GM19351 (cell line): ENCODE data around the gene CFAP20DC.
"Not testable (repeated sequence)": the region's sequence is repeated elsewhere in the genome, so short reads cannot be mapped to it uniquely, and the experiment has no call there.

ENCODE experiments used
- ATAC-seq: cut with Tn5 transposase; IDR thresholded peaks from one replicate; pipeline ENCODE4 v1.9.1; 2021; ENCODE audit warnings: mild to moderate bottlenecking, moderate library complexity; ENCODE audit not compliant: unreplicated experiment

CFAP20DC gene

DNA sequence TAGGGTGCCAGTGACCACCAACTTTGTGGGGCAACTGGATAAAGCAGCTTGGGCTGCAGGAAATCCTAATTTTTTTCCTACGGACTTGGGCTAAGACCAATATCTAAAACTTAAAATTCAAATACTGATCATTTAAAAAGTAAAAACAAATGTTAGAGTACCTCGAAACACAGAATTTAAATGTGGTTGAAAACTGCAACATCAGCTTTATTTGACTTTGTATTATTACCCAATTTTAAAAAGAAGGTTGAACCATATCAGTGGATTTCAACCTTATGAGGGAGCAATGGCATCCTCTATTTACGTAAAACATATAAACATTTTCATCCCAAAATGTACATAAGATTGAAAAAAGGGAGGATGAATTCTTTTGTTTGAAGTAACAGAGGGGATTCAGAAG lies 26.2 kb downstream of the CFAP20DC start:
- ATAC-seq = no peak

DNA sequence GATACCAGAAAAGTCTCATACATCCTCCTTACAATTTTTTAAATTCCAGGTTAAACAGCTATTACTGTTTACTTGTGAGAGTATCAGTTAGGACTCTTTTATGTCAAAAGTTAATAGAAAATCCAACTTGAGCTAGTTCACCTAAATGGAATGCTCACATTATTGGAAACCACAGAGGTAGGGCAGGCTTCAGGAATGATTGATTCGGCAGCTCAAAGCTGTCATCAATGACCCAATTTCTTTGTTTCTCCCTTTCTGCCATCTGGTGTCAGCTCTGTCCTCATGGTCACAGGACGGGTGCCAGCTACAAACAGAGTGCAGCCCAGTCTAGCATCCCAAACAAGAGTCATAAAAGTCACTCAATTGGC lies 32.2 kb downstream of the CFAP20DC start:
- ATAC-seq = no peak

DNA sequence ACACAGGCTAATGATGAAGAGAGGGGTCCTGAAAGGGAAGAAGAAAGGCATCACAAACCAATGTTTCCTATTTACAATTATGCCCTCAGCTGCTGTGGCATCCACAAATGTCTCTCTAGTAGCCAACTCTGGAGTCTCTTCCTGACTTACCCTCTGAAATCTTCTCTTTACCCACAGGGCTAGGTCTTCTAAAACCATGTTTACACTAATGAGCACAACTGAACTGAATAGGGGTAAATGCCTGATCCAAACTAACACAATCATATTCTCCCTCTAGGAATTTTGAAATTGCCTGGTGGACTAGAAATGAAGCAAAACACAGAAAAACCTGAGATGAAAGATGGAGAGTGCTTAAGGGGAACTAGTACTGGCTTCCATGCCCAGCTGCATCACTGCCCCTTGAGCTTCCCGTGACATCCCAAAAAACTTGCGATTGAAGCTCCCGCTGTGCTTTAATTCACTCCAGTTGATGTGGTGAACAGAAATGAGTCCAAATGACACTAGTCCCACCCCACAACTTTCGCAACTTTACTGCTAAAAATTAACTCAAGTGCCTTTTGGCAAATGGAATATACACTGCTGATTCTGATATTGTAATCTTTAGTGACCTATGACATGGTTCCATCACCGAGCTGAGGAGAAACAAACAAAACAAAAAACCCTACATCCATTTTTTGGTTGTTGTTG lies 32.8 kb downstream of the CFAP20DC start:
- no peak for ATAC-seq

DNA sequence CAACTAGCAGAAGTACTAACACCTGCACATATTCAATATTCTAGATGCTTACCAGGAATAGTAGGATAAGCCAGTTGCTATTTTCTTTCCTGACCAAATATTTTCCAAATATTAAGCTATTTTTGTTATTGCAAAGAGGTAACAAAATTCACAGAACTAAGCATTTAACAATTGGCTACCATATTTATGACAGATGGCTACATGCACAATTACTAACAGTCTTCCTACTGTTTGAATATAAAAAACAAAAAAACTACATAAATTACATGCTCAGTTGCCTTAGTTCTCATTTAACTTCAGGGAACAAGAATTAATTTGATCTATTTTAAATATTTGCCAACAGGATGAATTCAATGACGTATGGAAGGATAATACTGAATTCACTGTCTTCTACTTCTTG lies 36.2 kb downstream of the CFAP20DC start:
- no peak for ATAC-seq

DNA sequence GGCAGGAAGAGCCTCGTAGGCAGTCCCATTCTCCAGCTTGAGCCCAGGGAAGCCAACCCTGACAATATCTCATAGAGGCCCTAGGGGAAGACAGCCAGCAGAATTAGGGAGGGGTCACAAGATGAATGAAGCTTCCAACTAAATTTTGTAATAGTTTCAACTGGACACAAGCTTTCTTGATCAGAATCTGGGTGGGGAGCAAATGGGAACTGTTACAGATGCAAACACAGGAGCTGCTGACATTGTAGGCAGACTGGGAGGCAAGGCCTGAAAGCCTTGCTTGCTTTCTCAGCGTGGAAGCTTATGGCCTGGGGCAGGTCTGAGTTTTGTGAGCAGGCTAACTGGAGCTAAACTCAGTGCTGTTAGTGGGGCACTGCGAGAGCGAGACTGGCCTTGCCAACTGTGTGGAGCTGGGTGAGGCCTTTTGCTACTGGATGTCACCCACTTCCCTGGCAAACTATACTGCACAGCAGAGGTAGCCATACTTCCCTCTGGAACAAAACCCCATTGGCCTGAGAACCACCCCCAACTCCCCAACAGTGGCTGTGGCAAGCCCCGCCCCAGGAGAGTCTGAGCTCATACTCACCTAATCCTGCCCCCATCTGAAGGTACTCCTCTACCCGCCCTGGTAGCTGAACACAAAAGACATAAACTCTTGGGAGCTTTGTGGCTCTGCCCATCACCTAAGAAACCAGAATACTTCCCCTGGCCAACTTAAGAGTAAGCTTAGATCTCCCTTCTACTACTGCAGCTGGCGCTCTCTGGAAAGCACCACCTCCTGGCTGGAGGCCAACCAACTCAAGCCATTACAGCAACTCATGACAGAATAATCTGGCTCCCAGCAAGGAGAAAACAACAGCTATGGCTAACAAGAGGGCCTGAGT lies 42.9 kb downstream of the CFAP20DC start:
- no peak for ATAC-seq

DNA sequence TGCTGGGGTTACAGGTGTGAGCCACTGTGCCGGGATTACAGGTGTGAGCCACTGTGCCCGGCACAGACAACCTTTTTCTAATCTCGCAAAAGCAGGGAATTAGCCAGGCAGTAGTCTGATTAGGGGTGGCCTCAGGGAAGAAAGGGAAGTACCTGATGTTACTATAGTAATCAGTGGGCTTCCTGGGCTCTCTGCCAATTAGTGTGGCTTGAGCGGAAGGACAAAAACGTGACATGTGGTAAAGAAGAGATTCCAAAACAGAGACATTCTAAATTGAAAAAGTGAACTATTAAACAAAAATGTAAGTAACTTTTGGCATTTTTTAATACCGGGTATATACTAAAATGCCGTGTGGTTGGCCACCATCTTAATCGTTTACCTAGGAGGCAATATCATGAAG lies 48.1 kb downstream of the CFAP20DC start:
- no peak for ATAC-seq

DNA sequence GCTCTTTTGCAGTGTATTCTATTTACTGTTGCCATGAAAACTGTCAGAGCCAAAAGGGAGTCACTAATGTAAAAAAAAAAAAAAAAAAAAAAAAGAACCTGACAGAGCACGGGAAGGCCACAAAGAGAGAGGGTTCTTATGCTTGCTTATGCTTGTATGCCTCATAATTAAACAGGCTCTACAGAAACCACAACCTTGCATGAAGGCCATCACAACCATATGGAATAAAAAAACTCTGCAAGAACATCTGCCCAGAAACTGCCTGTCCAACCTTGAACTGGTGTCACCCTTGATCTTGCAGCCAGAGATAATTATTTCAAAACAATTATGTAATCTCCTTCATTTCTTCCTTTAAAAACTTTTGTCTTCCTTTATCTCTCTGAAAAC lies 50.1 kb downstream of the CFAP20DC start:
- no peak for ATAC-seq

DNA sequence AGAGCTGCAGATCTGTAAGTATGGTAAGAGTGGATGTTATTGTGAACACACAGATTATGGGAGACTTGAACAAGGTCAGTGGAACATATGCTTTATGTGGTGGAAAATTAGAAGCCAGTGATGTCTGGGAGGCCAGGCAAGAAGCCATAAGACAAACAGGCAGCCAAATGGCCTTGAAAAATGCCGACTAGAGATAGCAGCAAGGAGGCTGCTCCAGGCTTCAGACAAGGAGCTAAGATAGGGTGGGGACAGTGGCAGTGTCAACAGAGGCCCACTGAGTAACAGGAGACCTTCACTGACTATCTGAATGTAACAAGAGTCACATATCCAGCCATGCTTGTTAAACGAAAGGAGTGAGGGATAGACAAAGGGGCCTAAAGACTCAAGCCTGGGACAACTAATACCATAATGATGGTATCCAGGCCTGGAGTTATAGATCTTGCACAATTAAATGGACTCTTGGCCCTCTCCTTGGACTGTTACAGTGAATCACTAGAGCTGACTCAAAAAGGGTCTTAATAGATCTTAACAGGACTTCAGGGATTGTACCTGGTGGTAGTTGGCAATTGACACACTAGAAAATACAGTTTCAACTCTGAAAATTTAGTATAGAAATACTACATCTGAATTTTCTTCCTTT lies 50.6 kb downstream of the CFAP20DC start:
- ATAC-seq = no peak

DNA sequence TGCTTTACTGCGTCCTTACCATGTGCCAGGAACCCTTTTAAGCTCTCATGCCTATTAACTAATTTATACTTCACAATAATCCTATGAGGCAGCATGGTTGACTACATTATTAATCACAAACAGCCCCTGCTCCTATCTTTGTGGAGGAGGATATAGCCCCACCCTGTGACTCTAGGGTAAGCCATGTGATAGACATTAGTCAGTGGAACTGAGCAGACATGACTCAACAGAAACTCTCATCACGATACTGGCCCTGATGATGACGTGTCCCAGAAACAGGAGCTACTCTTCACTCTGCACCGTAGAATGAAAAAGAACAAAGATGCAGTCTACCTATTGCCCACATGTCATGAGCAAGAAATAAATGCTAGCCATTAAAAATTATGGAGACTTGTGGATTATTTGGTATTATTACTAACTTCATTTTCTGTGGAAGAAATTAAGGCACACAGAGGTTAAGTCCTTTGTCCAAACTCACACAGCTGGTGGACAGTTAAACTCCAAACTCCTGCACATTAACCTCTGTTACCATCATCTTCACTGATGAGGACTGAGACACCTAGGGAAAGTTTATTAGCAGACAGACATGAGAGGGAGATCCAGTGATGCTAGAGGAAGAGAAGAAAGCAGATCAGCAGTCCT lies 51.2 kb downstream of the CFAP20DC start:
- ATAC-seq = peak; percentile 83

DNA sequence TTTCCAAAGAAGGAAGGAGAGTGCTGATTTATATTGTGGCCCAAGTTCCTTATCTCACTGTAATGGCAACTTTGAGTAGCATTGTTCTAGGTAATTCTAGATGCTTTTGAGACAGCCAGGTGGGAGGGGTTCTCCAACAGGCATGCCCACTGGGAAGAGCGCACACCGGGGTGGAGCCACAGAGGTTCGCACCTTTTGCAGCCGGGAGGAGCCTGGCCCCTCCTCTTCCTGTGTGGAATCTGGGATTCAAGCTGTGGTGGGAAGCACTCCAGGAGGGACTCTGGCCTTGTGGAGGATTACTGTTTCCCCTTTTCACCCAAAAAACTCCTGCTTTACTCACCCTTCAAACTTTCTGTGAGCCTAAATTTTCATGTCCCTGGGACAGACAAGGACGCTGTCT lies 53.1 kb downstream of the CFAP20DC start:
- no peak for ATAC-seq

DNA sequence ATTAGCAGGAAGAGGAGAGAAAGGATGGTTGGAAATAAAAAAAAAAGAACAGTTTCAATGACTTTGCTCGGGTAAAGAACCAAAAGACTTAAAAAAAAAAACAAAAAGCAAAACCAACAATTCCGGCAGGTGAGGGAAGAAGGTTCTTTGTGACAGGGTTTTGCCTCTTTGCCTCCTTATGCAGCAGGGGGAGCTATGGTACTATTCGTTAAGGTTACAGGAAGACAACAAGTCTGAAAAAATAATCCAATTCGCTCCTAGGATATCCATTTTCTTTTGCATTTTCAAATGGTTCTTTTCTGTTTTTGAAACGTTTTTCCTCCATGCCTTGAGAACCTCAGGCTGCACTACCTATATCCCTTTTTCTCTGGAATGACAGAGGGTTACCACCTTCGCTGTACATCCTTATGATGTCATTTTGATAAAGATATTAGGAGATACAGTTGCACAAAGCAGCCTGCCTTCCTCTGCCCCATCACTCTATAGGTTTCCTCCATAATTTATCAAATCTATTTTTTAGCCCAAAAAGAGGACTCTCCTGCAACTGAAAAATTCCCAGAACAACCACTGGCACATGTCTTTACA lies 55.0 kb downstream of the CFAP20DC start:
- ATAC-seq = no peak

DNA sequence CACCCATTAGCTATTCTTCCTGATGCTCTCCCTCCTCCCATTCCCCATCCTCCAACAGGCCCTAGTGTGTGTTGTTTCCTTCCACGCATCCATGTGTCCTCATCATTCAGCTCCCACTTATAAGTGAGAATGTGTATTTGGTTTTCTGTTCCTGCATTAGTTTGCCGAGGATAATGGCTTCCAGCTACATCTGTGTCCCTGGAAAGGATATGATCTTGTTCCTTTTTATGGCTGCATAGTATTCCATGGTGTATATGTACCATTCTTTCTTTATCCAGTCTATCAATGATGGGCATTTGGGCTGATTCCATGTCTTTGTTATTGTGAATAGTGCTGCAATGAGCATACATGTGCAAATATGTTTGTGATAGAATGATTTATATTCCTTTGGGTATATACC lies 56.3 kb downstream of the CFAP20DC start:
- no peak for ATAC-seq

DNA sequence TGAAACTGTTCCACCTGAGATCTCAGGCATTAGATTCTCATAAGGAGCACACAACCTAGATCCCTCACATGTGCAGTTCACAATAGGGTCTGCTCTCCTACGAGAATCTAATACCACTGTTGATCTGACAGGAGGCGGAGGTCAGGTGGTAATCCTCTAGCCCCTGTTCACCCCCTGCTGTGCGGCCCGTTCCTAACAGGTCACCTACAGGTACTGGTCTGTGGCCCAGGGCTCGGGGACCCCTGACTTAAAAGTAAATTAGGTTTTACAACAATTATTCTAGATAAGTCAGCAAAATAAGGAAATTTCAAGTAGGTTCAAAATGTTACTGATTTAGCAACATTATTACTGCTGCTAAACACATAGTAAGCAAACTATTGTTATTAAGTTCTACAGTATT lies 58.2 kb downstream of the CFAP20DC start:
- ATAC-seq = no peak

DNA sequence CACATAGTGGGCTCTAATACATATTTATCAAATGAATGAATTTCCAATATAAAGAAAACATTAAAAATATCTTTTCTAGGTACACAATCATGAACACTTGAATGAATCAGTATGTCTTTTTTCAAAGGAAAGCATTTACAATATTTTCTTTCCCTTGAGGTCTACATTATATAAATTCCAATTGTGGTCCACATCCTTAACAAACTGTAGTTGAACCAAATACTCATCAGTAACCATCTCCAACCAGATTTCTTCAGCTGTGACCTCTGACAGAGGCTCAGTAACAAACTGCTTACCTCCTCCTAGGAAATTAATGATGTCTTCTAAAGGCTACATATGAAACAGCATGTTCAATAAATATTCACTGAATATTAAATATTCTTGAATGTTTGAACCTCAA lies 58.8 kb downstream of the CFAP20DC start:
- no peak for ATAC-seq

DNA sequence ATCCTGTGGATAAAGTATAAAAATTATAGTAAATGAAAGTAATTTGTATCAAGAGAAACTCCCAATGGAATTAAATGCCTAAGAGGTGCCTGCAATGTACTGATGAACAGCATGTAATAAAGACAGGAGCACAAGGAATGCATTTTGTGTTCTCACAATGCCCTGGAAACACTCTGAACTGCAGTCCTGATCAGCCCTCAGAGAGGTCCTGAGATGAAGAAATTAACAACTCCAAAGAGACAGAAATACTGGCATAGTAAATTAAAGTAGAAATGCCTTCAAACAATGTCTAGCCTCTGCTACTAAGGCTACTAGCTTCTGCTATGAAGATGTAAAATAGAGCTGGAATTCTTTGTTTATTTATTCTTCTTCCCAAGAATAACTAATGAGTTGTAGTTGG lies 59.9 kb downstream of the CFAP20DC start:
- no peak for ATAC-seq

DNA sequence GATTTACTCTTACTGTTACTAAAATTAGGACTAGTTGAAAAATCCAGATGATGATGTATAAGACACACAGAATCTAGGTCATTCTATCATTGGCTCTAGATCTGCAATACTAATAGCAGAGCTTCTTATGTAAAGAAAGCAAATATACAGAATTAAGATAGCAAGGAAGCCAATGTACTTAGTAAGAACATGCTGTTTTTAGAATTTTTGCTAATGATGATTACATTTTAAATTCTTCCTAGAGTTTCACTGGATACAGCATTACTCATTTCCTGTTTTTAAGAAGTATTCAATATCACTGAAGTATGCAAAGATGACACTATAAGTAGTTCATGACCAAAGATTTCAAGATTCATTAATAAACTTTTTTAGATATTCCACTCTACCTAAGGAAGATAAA lies 60.7 kb downstream of the CFAP20DC start:
- no peak for ATAC-seq

DNA sequence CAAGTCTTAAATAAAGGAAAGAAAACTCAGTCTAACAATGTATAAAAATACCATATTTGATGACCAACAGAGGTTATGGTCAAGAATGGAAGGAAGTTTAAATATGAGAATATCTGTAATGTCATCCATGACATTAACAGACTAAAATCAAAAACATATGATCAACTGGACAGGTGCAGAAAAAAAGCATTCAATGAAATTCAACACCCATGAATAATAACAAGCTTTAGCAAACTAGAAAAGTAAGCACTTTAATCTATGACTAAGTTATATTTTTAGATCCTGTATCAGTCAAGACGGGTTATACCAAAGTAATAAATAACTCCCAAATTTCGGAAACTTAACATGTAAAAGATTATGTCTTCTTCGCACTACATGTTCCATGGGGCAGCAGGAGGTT lies 61.8 kb downstream of the CFAP20DC start:
- ATAC-seq = no peak

DNA sequence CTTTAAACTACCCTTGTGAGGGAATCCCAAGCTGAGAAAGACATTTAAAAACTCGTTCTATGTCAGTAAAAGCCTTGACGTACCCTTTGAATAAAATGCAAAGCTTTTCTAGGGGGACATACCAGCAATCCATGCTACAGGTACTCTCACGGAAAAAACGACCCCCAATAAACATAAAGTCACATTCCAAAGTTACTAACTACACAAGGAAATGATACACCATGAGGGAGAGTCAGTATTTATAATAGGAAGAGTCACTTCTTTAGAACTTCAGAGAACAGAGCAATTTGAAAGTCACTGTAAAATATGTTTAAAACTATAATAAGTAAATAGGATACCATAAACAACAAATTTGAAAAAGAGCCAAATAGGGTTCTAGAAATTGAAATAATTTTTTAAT lies 63.2 kb downstream of the CFAP20DC start:
- no peak for ATAC-seq

DNA sequence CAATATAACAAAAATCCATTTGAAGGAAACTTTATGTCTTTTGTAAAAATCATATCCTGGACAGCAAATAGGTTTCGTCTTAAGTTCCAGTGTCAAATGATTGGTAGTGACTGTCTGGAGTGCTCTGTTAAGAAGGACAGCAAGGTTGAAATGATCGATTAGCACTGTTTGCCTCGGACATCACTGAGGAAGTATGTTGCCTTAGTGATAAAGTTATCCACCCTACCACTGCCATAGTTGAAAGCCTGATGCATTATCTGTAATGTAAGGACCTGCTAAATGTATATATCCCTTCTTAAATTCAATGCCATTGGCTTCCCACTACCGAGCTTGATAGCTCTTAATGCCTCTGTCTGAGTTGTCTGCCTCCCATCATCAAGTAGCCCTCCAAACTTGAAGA lies 70.0 kb downstream of the CFAP20DC start:
- no peak for ATAC-seq

DNA sequence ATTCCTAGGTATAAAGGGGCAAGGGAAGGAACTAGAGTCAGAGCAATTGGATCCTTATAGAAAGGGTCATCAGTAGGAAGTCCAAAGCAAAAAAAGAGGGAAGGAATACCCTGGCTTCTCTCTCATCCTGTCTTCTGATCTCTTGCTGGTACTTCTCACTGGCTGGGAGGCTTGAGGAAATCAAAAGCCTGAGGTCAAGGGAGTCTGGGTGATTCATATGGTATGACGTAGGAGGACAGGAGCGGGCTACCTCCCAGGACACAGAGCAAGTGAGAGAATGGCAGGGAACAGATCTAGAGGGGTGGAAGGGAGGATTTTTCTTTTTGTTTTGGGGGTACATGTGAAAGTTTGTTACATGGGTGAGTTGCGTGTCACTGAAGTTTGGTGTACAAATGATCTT lies 76.0 kb downstream of the CFAP20DC start:
- no peak for ATAC-seq

DNA sequence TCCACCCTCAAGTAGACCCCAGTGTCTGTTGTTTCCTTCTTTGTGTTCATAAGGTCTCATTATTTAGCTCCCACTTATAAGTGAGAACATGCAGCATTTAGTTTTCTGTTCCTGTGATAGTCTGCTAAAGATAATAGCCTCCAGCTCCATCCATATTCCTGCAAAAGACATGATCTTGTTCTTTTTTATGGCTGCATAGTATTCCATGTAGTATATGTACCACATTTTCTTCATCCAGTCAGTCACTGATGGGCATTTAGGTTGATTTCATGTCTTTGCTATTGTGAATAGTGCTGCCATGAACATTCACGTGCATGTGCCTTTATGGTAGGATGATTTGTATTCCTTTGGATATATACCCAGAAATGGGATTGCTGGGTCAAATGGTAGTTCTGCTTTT lies 82.0 kb downstream of the CFAP20DC start:
- ATAC-seq = not testable (repeated sequence)
